Liver (tissue), 9 donors: ENCODE measurements around the gene NWD2. TPM values are rescaled to one million over a fixed set of nuclear protein-coding genes. Genes with fewer than 3 reads are reported as not detected.

Experiments
- DNase-seq: peaks from one replicate; pipeline ENCODE4 v3.0.0-alpha.2; 2017; ENCODE audit warnings: low spot score
- H3K27ac ChIP-seq, 2 donors: one replicate each; pipeline ENCODE4 v1.7.0; 2013; ENCODE audit warnings: inconsistent platforms in 2 of 2, low read length in 2 of 2, control low read depth in 1 of 2, low read depth in 1 of 2, mild to moderate bottlenecking in 1 of 2
- H3K27me3 ChIP-seq, 4 donors: one replicate each; pipeline versions ENCODE4 v1.6.1 to v1.7.0; 2013; ENCODE audit warnings: low read length in 3 of 4, inconsistent platforms in 1 of 4, mild to moderate bottlenecking in 1 of 4, moderate library complexity in 1 of 4; ENCODE audit not compliant: control insufficient read depth in 4 of 4, insufficient read depth in 4 of 4
- H3K36me3 ChIP-seq, 4 donors: one replicate each; pipeline versions ENCODE4 v1.6.1 to v1.7.0; 2013; ENCODE audit warnings: low read length in 3 of 4, mild to moderate bottlenecking in 3 of 4, low read depth in 1 of 4, moderate library complexity in 1 of 4; ENCODE audit not compliant: control insufficient read depth in 4 of 4, insufficient read depth in 3 of 4
- H3K4me1 ChIP-seq, 4 donors: one replicate each; pipeline versions ENCODE4 v1.6.1 to v1.7.0; 2013; ENCODE audit warnings: low read length in 3 of 4, mild to moderate bottlenecking in 3 of 4, moderate library complexity in 1 of 4; ENCODE audit not compliant: control insufficient read depth in 4 of 4, insufficient read depth in 4 of 4
- H3K4me3 ChIP-seq, 3 donors: one replicate each; pipeline versions ENCODE4 v1.6.1 to v1.7.0; 2013; ENCODE audit warnings: low read length in 3 of 3, control low read depth in 1 of 3, low read depth in 1 of 3, mild to moderate bottlenecking in 1 of 3
- H3K9ac ChIP-seq, 2 donors: one replicate each; pipeline ENCODE4 v1.7.0; 2013; ENCODE audit warnings: low read length in 2 of 2, mild to moderate bottlenecking in 2 of 2, moderate library complexity in 2 of 2, control low read depth in 1 of 2, low read depth in 1 of 2
- H3K9me3 ChIP-seq, 4 donors: one replicate each; pipeline versions ENCODE4 v1.6.1 to v1.7.0; 2013; ENCODE audit warnings: low read length in 3 of 4; ENCODE audit not compliant: control insufficient read depth in 4 of 4
- ATF3 ChIP-seq: IDR thresholded peaks from 2 replicates; pipeline ENCODE4 v1.6.1; 2016; ENCODE audit warnings: antibody characterized with exemption
- CTCF ChIP-seq: fragments of 150-350 bp; IDR thresholded peaks from 2 replicates; pipeline ENCODE4 v1.5.1; 2017; ENCODE audit warnings: improper control_type of control experiment, low read depth, low read length; ENCODE audit not compliant: missing input control
- EGR1 ChIP-seq, 2 donors: IDR thresholded peaks; 2 replicates each; pipeline ENCODE4 v1.6.1; 2016 to 2018; ENCODE audit warnings: antibody characterized with exemption in 2 of 2, low read depth in 2 of 2
- FOXA1 ChIP-seq: IDR thresholded peaks from 2 replicates; pipeline ENCODE4 v1.6.1; 2016; ENCODE audit warnings: antibody characterized with exemption
- FOXA2 ChIP-seq: IDR thresholded peaks from 2 replicates; pipeline ENCODE4 v1.6.1; 2016; ENCODE audit warnings: antibody characterized with exemption
- GABPA ChIP-seq, 2 donors: IDR thresholded peaks in 1 of 2; conservative IDR thresholded peaks in 1 of 2; 2 replicates each; pipeline ENCODE4 v1.6.1; 2016; ENCODE audit warnings: antibody characterized with exemption in 2 of 2, mild to moderate bottlenecking in 1 of 2, moderate library complexity in 1 of 2
- HNF4A ChIP-seq, 2 donors: conservative IDR thresholded peaks; 2 replicates each; pipeline ENCODE4 v1.6.1; 2016; ENCODE audit warnings: antibody characterized with exemption in 2 of 2, mild to moderate bottlenecking in 2 of 2
- HNF4G ChIP-seq: IDR thresholded peaks from 2 replicates; pipeline ENCODE4 v1.6.1; 2016; ENCODE audit warnings: antibody characterized with exemption
- JUND ChIP-seq, 2 donors: IDR thresholded peaks; 2 replicates each; pipeline ENCODE4 v1.6.1; 2016; ENCODE audit warnings: antibody characterized with exemption in 2 of 2
- MAX ChIP-seq: IDR thresholded peaks from 2 replicates; pipeline ENCODE4 v1.6.1; 2016; ENCODE audit warnings: antibody characterized with exemption
- NR2F2 ChIP-seq: IDR thresholded peaks from 2 replicates; pipeline ENCODE4 v1.6.1; 2016; ENCODE audit warnings: antibody characterized with exemption
- RAD21 ChIP-seq, 2 donors: IDR thresholded peaks; 2 replicates each; pipeline ENCODE4 v1.6.1; 2016; ENCODE audit warnings: antibody characterized with exemption in 2 of 2, mild to moderate bottlenecking in 2 of 2
- REST ChIP-seq: IDR thresholded peaks from 2 replicates; pipeline ENCODE4 v1.6.1; 2016; ENCODE audit warnings: antibody characterized with exemption, mild to moderate bottlenecking
- RXRA ChIP-seq, 2 donors: IDR thresholded peaks; 2 replicates each; pipeline ENCODE4 v1.6.1; 2017 to 2018; ENCODE audit warnings: antibody characterized with exemption in 2 of 2, mild to moderate bottlenecking in 1 of 2
- SP1 ChIP-seq: IDR thresholded peaks from 2 replicates; pipeline ENCODE4 v1.6.1; 2018; ENCODE audit warnings: antibody characterized with exemption, mild to moderate bottlenecking
- TAF1 ChIP-seq: conservative IDR thresholded peaks from 2 replicates; pipeline ENCODE4 v1.6.1; 2016; ENCODE audit warnings: antibody characterized with exemption, mild to moderate bottlenecking
- YY1 ChIP-seq: IDR thresholded peaks from 2 replicates; pipeline ENCODE4 v1.6.1; 2016; ENCODE audit warnings: antibody characterized with exemption, mild to moderate bottlenecking
- ZBTB33 ChIP-seq: IDR thresholded peaks from 2 replicates; pipeline ENCODE4 v1.6.1; 2016; ENCODE audit warnings: antibody characterized with exemption
- WGBS: extraction: QIAGEN DNeasy Blood & Tissue Kit; methylation state at CpG from one replicate; pipeline ENCODE4 v1.1.7; 2013; 5-methylcytosine and 5-hydroxymethylcytosine counted together
- polyA plus RNA-seq, 2 donors: library from polyadenylated mRNA; stranded (reverse) in 1 of 2; unstranded in 1 of 2; fragments of 200-250 nt in 1 of 2; fragments of >200 nt in 1 of 2; fragmentation: Nextera tagmentation in 1 of 2; extraction: Ambion mirVana in 1 of 2; gene quantifications; one replicate each; pipeline versions ENCODE4 v1.2.1 to v1.2.3, GENCODE V29; 2013 to 2015
- total RNA-seq, 2 donors: library from RNA; depleted of rRNA; stranded (reverse); fragments of >200 nt; gene quantifications; one replicate each; pipeline ENCODE4 v1.2.3, GENCODE V29; 2014
- donor health status: healthy.
- donor health status: healthy.
- donor health status: healthy.
- donor health status: healthy.
- donor health status: healthy.

NWD2 gene
- total and polyA plus RNA-seq, 4 donors = 0.08 to 0.37 TPM; not detected in 2

GRCh38 chr4:37219990-37220389, 24.6 kb upstream of the NWD2 start:
- Histone ChIP-seq H3K4me1 (no peaks in the 10 kb centered on the region), H3K9ac (no peak overlapping the region), H3K27me3 (peaks cover 0 to 4% (median 2%) of the 10 kb centered on the region in 4 donors), H3K4me3 (no peak overlapping the region), H3K27ac (no peak overlapping the region), H3K36me3 (no peaks in the 10 kb centered on the region), H3K9me3 (no peaks in the 10 kb centered on the region)
- 61% methylated on average over 2 of the region's 2 CpGs for WGBS
- TF ChIP-seq GABPA (IDR thresholded peaks at IDR 0.05 in 1 of 2, conservative IDR thresholded peaks at IDR 0.05 in 1 of 2) (no peak), NR2F2 (no peak), TAF1 (no peak), FOXA2 (no peak), JUND (IDR thresholded peaks at IDR 0.05) (no peak), RXRA (IDR thresholded peaks at IDR 0.05) (no peak), HNF4A (conservative IDR thresholded peaks at IDR 0.05) (no peak), HNF4G (no peak), CTCF (no peak), ATF3 (no peak), MAX (no peak), SP1 (no peak), FOXA1 (no peak), YY1 (no peak), ZBTB33 (no peak), RAD21 (IDR thresholded peaks at IDR 0.05) (no peak), EGR1 (IDR thresholded peaks at IDR 0.05; ENCODE audit: low read depth in 2 of 2) (no peak), REST (no peak)
- DNase-seq = no peak
